Measurements from ENCODE around the gene SPRY4.
"Not testable (repeated sequence)": the region's sequence is repeated elsewhere in the genome, so short reads cannot be mapped to it uniquely, and the experiment has no call there.

SPRY4 gene

GRCh38 chr5:142314109-142314508 lies 10.7 kb downstream of the SPRY4 start:
- DNase-seq, result no peak

DNA sequence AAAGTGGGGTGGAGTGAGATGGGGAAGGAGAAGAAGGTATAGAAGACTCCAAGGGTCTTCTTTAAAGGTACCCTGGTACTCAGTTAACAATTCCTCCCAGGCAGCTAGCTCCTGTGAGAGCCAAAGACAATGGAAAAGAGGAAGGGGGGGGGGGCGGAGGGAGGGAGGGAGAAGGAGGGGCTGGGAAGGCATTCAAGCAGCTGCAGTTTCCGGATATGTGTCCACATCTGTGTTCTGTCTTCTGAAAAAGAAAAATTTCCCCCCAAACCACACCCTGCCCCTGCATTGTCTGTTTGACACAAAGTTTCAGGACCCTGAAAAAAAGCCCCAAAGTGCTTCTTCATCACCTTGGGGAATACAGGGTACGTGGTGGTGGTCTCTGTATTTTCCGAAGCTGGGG lies 11.1 kb downstream of the SPRY4 start:
- no peak for DNase-seq

GRCh38 chr5:142313275-142313674 lies 11.5 kb downstream of the SPRY4 start:
- DNase-seq, result no peak

DNA sequence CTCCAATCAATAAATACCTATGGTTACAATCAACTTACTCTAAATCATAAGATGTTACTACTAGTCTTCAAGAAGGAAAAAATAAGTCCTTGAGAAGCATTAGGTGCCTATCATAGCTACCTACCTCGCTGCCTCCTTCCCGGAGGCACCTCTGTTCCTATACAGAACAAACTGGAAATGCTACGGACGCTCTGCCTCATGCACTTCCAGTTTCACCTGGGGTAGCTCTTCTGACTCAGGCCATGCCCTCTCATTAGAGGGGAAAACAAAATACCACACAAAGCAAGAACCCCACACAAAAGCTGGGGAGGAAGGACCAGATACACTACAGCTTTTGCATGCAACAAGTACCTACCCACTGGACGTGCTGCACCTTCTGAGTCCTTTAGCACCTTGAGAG lies 12.4 kb downstream of the SPRY4 start:
- no peak for DNase-seq

DNA sequence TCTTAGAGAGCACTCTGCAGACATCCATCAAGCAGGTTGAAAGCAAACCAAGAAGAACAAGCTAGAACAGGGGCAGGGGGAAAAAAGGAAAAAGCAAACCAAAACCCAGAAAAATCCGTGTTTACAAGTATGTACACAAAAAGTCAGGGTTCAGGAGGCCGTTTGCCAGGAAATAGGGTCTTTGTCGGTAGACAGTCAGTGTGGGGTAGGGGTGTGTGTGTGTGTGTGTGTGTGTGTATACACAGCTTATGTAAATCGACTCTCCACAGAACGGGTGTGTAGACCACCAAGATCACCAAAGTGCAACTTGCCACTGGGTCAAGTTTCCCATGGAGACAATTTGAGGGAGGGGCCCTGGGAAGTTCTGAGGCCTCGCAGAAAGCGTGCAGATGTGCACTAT lies 13.1 kb downstream of the SPRY4 start:
- DNase-seq, result no peak

DNA sequence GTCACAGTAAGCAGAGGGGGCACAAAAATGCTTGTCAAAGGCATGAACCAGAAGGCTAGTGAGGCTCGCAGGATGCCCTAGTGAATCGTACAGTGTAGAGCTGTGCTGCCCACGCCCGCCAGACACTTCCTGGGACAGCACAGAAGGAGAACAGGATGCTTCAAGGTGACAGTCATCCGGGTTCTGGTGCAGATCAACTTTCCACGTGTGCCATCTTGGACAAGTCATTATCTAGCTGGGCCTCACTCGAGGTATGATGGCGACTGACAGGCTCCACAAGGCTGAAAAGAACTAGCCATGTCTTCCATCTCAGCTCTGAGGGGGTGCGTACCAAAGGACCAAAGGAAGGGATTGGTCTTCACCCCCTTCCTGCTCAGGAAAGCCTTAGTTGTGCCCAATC lies 14.0 kb downstream of the SPRY4 start:
- no peak for DNase-seq

- no peak for DNase-seq
Observed at GRCh38 chr5:142309747-142310318, 15.0 kb downstream of the SPRY4 start.

DNA sequence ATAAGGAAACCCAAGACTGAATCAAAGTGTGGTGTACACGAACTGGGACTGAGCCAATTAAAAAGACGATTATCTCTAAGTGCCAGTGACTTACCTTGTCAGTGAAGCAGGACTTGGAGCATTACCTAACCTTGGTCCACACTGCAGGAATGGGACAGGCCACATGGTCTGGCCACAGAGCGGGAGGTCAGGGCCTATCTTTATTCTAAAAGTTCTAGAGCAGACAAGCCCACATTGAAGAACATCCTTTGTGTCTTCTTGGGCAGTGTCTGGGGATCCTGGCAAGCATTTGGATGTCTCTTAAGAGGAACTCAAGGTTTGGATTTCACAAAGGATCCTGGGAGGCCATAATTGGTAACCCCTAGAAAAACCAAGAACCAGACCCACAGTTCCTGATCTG lies 16.5 kb downstream of the SPRY4 start:
- no peak for DNase-seq

DNA sequence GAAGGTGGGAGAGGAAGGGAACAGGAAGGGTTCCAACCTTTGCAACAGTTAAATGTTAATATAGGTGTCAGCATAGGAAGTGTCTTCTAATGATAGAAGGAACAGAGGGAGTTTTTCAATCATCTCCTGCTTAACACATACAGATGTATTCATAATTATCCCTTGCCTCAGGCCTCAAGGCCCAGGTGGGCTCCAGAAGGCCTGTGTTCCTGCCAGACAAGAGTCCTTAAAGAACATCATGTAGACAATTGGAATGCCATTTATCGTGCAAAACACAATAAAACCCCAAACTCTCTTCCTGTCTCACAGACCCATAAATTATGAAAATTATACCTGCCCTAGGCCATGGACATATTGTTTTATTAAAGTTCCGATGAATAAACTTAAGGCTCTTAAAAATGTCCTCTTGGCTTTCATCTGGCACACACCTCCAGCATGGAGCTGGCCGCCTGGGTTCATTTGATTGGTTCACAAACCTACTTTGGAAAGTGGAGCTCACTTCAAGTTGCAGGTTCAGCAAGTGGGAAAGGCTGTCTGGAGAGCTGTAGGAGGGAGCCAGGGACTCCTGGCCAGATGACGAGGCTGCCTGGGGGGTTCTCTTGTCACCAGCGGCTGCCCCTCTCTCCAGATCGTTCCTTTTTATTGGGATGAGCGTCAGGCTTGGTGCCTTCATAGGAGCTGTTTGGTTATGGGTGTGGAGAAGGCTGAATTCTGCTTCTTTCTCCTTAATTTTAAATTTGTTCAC lies 17.5 kb downstream of the SPRY4 start:
- DNase-seq, result no peak

DNA sequence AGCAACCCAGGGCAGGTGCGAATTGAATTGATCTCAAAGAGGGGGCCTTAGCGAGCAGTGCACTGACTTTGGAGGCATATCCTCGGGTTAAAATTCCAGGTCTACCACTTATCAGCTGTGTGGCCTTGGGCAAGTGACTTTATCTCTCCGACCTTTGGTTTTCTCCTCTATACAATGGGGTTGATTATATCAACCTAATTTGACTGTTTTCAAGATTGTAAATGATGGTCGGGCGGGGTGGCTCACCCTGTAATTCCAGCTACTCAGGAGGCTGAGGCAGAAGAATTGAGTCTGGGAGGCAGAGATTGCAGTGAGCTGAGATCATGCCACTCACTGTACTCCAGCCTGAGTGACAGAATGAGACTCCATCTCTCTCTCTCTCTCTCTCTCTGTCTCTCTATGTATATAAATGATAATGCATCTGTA lies 18.7 kb downstream of the SPRY4 start:
- DNase-seq, result no peak

DNA sequence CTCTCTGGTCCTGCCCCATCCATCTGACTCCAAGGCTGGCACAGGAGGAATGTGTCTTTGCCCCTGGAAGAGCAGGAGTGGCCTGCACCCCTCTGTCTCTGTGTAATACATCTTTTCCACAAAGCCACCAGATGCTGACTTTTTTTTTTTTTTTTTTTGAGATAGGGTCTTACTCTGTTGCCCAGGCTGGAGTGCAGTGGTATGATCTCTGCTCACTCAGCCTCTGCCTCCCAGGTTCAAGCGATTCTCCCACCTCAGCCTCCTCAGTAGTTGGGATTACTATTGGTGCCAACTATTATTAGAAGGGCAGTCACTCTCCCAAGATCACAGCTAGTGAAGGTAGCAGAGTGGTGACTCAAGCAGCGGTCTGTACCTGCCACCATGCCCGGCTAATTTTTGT lies 19.6 kb downstream of the SPRY4 start:
- no peak for DNase-seq

DNA sequence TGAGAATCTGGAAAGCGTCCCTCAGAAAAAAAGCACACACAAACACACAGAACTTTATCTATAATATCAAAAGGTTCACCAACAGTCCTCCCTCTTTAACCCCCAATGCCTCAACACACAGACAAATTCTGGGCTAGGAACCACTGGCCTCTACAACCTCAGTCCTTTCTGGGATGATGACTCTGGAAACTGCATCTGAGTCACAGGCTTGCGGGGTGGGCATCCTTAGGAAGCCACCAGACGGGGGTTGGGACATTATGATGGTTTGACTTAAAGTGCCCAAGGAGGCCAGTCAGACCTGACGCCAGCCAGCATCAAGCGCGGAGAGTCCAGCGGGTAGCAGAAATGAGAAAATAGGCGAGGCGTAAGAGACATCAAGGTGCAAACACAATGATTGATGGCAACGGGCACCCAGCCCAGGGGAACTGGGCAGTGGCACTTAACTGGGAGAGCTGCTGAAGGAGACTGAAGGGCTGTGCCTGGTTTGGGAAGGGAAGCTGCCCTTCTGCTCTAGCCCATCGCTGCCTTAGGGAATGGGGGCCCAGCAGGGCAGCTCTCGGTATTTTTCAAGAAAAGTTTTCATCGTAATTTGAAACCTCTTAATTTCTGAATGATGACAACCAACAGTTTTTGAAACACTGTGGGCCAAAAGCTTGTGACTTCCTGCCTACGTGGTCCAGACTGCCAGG lies 20.7 kb downstream of the SPRY4 start:
- DNase-seq, result no peak

- no peak for DNase-seq
Observed at GRCh38 chr5:142303565-142303964, 21.3 kb downstream of the SPRY4 start.

- DNase-seq, result no peak
Observed at GRCh38 chr5:142301540-142301939, 23.3 kb downstream of the SPRY4 start.

GRCh38 chr5:142300677-142301076 lies 24.1 kb downstream of the SPRY4 start:
- DNase-seq, result no peak

GRCh38 chr5:142298789-142299188 lies 26.0 kb downstream of the SPRY4 start:
- DNase-seq, result no peak

GRCh38 chr5:142297786-142298185 lies 27.0 kb downstream of the SPRY4 start:
- not testable (repeated sequence) for DNase-seq

GRCh38 chr5:142296914-142297417 lies 27.9 kb downstream of the SPRY4 start:
- no peak for DNase-seq

GRCh38 chr5:142295960-142296860 lies 28.6 kb downstream of the SPRY4 start:
- DNase-seq, result no peak

DNA sequence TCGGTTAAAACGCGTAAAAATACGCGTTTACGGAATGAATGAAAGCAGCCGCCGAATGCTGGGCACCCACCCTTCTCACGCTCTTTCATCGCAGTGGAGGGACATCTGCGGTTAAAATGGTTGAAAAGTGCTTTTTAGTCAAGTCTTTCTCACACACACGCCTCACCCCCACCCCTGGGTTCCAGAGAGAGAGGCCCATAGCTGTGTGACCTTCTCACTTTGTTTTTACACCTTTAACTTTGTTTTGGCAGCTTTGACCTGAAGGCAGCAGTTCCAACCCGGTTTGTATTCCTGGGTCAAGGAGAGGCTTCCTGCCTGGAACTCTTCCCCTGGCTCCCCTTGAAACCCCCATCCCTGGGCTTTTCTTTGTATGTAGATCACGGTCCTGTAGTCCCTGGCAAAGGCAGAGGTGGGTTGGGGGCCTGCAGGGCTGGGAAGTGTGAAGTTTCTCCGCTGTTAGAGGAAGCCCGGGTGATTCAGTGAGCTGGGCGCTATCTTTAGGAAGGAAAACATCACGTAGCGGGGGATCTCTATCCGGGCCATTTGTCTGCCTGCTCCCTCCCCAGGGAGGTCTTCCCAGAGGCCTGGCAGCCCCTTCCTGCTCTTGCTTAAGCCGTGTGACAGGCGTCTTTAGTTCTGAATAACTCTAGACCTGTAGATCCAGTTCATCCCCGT lies 29.6 kb downstream of the SPRY4 start:
- DNase-seq, result no peak

GRCh38 chr5:142293486-142293885 lies 31.3 kb downstream of the SPRY4 start:
- DNase-seq, result no peak

DNA sequence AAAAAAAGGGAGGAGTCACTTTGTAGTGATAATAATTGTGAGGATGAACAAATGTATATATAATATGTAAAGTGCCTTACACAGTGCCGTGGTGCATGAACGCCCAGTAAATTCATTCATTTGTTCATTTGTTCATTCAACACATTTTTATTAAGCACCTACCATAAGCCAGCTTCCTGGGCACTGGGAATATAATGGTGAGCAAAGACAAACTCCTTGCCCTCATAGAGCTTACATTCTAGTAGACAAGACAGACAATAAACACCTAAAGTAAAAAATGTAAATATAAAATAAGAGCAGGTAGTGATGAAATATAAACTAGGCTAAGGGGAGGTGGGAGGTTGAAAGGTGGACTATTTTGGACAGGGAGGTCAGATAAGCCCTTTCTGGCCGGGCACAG lies 32.0 kb downstream of the SPRY4 start:
- DNase-seq, result no peak

Data from retina (tissue), 1 donor.